NCI-H1417 (cell line): ENCODE measurements around the gene NINJ2.

ENCODE experiments used
- DNase-seq, 3 experiments: peaks; one replicate each; lab custom pipeline; 2025; lab: John Stamatoyannopoulos, UW

Gene NINJ2

GRCh38 chr12:569091-569676 is 94.1 kb downstream of the NINJ2 start:
- DNase-seq, result no peak

DNA sequence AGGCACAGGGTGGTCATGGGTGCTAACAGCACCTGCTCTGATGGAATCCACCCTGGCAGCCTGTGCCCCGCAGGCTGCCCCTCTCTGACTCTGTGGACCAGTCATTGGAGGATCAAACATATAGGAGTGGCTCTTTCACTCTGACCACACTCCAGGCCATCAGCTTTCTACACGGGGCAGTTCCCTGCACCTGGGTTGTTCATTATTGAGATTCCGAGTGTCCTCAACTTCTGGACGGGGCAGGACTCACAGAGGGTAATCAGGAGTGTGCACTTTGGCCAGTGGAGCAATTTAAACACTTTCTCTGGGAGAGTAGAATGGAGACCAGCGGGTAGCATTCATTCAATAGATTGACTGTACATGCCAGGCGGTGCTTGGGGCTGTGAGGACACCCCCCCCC is 94.8 kb downstream of the NINJ2 start:
- DNase-seq, result no peak

DNA sequence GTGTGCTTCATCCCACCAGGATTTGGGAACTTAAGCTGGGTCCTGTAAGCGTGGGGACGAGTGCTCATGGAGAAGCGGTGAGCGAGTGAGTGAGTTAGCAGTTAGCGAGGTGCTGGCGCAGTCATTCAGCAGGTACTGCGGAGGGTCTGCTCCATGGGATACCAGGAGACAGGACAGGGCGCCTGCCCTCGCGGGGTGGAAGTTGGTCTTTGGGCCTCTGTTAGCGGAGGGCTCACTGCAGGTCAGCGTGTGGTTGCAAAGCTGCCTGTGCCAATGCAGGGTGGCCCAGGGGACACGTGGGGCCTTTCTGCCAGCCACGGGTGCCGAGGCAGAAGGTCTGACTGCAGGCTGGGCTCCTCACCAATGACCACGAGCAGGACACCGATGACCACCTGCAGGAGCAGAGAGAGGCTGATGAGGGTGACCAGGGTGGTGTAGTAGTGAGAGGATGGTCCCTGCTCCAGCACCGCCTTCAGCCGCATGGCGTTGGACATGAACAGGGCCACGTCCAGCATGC is 97.6 kb downstream of the NINJ2 start:
- DNase-seq, result no peak

- DNase-seq, result no peak
Measured at GRCh38 chr12:565161-565560, 98.1 kb downstream of the NINJ2 start.

DNA sequence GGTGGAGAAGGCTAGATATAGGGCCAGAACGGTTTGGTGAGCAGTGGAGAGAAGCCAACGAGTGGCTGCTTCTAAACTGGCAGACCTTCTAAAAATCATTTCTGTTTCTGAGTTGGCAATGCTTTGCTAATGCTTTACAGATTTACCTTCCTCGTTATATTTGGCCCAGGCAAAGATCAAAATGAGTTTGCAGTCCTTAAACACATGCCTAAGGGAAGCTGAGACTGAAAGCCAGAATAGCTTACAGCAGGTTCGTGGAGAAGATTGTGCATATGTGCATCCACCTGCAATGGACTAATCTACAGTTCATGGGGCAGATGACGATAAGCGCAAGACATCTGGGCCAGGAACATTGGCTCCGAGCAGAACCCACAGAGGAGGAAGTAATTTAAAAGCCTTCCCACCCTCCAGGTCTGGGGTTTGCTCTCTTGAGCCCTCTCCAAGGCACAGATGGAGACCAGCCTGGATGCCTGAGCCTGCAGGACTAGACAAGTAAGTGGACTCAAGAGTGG is 99.4 kb downstream of the NINJ2 start:
- DNase-seq, result no peak

DNA sequence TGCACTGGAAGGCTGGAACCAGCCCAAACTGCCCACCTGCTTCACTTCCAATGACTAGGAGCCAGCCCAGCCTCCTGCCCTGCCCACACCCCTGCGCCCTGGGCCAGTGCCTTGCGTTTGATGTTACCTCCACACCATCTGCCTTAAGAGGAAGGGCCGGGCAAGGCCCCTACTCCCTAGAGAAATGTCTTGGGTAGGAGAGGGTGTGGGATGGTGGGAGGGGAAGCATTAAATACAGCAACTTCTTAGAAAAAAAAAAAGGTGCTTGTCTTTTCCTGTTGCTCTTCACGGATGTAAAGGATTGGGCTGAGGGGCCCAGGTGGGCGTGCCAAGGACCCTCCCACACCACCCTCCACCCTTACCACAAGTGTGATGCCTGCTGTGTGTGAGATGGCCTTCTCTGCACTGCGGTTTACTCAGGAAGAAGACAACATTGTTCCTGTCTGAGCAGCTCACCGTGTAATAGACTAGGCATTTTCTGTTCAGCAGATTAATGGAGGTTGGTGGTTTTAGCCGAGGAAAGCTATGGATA is 99.9 kb downstream of the NINJ2 start:
- no peak for DNase-seq

DNA sequence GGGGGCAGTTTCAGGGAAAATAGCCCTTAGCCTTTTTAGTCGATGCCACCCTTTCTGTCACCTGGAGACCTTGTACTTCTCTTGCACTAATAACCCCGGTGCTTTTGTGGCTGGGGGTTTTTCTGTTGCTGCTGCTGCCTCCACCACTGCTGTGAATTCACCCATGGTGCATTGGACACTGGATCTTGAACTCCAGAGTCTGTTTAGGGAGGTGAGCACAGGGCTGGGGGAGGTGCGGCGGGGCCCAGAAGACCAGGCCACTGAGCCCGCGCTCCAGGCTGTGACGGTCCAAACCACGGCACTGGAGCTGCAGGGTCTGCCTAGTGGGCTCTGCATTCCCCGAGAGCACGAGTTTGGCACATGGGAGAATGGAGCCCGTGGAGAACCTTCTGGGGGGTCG is 100.6 kb downstream of the NINJ2 start:
- no peak for DNase-seq

- no peak for DNase-seq
Measured at GRCh38 chr12:561908-562593, 101.2 kb downstream of the NINJ2 start.

DNA sequence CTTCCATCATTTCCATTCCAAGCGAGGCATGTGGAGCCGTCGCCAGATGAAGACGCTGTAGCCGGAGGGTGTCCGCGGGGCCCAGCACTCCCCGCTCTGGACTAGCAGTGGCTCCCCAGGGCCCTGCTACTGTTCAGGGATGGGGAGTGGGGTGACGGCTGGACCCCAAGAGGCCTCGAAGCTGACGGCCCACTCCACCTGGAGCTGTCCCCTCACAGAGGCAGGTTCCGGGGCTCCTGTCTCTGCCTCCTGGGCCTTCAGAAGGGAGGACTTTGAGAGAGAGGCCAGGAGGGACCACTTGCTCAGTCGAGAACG is 101.9 kb downstream of the NINJ2 start:
- DNase-seq, result no peak

DNA sequence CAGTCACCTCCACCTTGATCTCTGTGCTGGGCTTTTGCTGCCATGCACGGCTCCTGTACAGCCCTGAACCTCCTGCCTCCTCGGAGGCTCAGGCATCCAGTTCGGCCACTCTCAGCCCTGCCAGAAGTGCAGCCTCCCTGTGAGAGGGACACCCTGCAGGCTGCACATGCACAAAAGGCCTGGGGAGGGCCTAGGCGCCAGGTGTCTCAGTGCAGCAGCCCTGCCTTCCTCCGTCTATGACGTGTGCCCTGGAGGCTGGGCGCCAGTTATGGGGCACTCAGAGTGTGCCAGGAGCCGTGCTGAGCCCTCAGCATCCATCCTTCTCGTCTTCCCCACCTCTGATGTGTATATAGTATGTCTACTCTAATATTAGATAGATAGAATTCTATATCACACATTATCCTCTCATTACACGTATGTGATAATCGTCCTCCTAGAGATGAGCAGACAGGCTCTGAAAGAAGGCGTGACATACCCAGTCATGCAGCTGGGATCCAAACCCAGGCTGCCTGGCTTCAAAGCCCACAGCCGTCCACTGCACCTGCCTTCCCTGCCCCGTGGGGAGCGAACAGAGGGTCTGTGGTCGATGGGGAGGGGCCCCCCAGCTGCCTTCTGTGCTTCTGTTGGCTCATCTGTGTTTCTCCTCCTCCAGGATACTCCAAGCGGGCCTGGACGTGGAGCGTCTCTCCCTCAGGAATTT is 102.4 kb downstream of the NINJ2 start:
- peak in 2 of 3 experiments; percentile 29 to 49 for DNase-seq

DNA sequence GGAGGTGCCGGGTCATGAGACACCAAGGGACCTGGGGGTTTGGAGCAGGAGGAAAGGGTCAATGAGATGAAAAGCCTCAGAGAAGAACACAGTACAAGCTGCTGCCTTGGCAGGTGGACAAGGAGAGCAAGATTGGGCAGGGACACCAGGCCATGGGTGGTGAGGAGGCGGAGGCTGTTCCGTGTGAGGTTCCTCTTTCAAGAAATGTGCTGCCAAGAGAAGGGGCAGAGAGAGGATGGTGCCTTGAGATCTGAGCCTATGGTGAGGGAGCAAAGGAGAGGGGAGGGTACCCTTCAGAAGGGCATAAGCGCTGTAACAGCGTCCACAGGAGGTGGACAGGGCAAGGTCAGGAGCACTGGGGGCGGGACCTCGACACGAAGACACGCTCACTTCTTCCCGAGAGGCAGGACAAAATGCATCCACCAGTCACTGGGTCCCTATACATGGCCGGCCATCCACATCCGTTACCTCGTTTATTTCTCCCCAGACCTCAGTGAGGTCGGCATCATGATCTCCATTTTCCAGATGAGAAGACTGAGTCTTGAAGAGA is 103.3 kb downstream of the NINJ2 start:
- DNase-seq, result no peak

GRCh38 chr12:559208-559905 is 103.9 kb downstream of the NINJ2 start:
- DNase-seq, result no peak

DNA sequence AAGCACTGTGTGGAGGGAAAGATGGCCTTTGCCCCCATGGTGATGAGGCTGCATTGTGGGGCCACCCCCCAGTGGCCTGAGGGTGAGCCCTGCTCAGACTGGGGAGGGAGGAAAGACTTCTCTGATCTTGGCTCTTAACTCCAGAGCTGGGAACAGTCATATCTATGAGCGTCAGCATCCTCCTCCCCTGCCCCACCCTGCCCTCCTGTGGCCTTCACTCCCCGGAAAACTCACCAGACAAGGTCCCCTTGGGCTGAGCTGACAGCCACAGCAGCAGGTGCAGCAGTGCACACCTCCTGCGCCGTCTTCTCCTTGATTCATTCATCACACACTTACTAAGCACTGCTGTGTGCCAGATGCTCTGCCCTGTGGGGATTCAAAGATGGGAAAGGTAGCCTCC is 104.7 kb downstream of the NINJ2 start:
- DNase-seq, result peak in 1 of 3 experiments; percentile 18

DNA sequence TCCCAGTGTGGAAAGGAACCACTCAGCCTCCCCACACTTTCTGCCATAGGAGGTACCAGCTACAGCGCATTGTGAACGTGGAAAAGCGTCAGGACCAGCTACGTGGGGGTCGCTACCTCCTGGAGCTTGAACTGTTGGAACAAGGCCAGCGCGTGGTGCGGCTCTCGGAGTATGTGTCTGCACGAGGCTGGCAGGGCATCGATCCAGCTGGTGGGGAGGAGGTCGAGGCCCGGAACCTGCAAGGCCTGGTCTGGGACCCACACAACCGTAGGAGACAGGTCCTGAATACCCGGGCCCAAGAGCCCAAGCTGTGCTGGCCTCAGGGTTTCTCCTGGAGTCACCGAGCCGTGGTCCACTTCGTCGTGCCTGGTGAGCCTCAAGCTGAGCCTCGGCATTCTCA is 106.7 kb downstream of the NINJ2 start:
- DNase-seq, result no peak

DNA sequence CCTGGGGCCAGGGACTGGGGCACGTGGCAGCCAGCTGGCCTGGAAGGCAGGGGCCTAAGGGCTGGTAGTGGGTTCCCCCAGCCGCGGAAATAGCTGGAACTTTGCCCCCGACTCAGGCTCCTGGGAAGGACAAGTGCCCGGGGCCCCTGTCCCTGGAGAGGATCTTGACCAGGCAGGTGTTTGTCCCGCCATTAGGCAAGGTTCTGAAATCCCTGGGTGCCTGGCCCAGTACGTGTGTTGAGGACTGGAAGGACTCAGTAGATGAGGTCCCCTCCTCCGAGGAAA is 109.3 kb downstream of the NINJ2 start:
- DNase-seq, result no peak

DNA sequence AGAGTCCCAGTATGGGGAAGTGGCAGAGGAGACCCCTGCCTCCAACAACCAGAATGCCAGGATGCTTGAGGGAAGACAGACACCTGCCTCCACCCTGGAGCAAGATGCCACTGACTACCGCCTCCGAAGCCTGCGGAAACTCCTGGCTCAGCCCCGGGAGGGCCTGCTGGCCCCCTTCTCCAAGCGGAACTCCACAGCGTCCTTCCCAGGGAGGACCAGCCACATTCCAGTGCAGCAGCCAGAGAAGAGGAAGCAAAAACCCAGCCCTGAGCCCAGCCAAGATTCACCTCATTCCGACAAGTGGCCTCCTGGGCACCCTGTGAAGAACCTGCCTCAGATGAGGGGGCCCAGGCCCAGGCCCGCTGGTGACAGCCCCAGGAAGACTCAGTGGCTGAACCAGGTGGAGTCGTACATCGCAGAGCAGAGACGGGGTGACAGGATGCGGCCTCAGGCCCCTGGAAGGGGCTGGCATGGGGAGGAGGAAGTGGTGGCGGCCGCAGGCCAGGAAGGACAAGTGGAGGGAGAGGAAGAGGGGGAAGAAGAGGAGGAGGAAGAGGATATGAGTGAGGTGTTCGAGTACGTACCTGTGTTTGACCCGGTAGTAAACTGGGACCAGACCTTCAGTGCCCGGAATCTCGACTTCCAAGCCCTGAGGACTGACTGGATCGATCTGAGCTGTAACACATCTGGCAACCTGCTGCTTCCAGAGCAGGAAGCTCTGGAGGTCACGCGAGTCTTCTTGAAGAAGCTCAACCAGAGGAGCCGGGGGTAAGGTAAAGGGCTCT is 109.8 kb downstream of the NINJ2 start:
- DNase-seq, result no peak

- DNase-seq, result no peak
Measured at GRCh38 chr12:552466-552865, 110.8 kb downstream of the NINJ2 start.

DNA sequence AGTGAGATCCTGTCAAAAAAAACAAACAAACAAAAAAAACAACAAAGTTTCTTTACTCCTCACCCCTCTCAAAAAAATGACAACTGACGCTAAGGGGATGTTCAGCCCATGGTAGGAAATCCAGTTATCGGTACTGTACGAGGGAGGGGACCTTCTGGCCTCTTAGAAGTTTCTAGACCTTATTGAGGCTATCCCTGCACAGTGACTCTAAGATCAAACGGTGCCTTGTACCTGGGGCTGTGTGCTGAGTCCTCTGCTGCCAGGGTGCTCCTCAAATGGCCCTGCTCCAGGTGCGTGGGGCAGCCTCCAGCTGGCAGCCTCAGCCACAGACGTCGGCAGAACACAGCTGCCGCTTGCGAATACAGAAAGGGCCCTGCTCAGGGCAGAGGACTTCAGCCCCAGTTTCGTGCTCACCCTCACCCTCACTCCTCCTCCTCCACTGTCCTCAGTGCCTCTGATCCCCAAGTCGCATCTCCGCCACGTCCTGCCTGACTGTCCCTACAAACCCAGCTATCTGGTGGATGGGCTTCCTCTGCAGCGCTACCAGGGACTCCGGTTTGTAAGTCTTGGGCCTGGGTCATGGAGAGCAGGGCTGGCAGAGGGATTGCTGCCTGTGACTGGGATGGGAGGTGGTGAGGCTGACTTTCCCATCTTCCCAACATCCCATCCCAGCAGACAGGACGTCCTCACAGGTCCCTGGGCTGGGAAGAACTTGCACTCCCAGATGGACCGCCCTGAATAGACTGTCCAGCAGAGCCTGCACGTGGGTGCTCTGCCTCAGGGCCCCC is 112.6 kb downstream of the NINJ2 start:
- no peak for DNase-seq

DNA sequence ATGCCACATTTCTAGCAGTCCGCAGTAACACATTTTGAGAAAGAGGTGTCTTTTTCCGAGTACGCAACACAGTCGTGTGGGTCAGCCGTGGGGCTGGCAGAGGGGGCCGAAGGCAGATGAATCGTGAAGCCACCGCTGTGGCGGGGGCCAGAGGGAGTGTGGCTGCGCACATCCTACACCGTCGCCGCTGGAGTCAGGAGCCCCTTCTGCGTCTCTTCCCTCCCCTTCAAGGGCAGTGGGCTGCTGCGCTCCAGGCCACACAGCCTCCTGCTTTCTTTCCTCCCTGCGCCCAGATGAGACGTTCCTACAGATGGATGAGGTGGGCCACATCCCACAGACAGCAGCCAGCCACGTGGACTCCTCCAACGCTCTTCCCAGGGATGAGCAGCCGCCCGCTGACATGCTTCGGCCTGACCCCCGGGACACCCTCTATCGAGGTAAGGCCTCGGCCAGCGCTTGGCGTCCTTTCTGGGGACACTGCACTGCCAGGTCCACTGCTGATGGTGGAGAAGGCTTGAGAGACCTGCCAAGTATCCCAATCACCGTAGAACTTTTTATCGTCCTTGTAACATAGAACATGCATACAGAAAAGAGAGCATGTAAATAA is 113.7 kb downstream of the NINJ2 start:
- DNase-seq, result no peak

- no peak for DNase-seq
Measured at GRCh38 chr12:547883-548470, 115.3 kb downstream of the NINJ2 start.
